AG10803 (cell line): ENCODE data around the gene SHF.

ENCODE experiments used
- DNase-seq: peaks from one replicate; pipeline ENCODE4 v3.0.0; 2010; ENCODE audit warnings: low read depth
- H3K4me3 ChIP-seq: 2 replicates; pipeline ENCODE4 v1.5.1; 2011; ENCODE audit warnings: mild to moderate bottlenecking, low read length, control low read depth
- CTCF ChIP-seq: conservative IDR thresholded peaks from 2 replicates; pipeline ENCODE4 v1.5.1; 2011; ENCODE audit warnings: mild to moderate bottlenecking, low read length, control low read depth, inconsistent platforms

Gene SHF

GRCh38 chr15:45225506-45226273 lies 37.9 kb upstream of the SHF start:
- H3K4me3 ChIP-seq = no peak overlapping the region
- DNase-seq = no peak
- no peak for TF ChIP-seq CTCF

GRCh38 chr15:45224621-45225217 lies 37.0 kb upstream of the SHF start:
- DNase-seq = no peak
- H3K4me3 ChIP-seq = no peak overlapping the region
- no peak for TF ChIP-seq CTCF

DNA sequence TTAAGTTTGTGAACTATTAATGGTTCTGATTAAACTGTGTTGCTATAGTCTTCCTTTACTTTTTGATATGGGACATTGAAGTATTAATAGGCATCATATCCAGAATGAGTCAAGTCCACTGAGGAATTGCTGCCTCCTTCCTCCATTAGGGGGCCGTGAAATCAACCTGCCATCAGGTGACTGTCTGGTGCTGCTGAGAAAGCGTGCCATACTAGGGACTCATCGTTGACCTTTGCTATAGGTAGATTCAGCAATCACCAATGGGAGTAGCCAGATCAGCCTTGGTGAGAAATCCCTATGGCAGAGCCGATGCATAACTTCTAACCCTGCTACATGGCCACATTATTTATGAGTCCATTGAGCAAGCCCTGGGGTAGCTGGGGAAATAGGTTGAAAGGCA lies 34.2 kb upstream of the SHF start:
- TF ChIP-seq CTCF = no peak
- no peak for DNase-seq
- no peak overlapping the region for H3K4me3 ChIP-seq

DNA sequence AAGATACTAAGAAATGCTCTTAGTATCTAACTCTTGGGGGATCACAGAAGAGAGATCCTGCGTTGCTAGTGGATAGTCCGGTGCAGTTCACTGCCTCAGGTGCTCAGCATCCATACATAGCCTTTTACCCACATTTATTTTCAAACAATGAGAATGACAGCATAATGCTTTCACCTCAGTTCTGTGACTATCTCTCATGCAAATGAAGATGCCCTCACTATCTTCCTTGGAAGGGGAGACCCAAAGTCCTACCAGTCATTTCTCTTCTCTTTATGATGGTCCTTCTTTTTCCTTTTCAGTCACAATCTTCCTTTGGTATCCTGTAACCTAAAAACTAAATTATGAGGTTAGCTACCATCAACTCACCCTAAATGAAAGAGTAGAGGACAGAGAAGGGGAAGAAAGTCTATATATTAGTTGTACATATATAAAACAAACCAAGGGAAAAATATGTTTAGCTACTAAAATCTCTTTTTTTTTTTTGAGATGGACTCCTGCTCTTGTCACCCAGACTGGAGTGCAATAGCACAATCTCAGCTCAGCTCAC lies 33.4 kb upstream of the SHF start:
- no peak for DNase-seq
- no peak for TF ChIP-seq CTCF

GRCh38 chr15:45212493-45212892 lies 24.7 kb upstream of the SHF start:
- TF ChIP-seq CTCF = no peak
- no peak overlapping the region for H3K4me3 ChIP-seq
- no peak for DNase-seq

More for the DNA sequence above, 33.4 kb upstream of the SHF start:
- H3K4me3 ChIP-seq = no peak overlapping the region

GRCh38 chr15:45205192-45205591 lies 17.4 kb upstream of the SHF start:
- no peak overlapping the region for H3K4me3 ChIP-seq
- peak; percentile 82 for TF ChIP-seq CTCF
- DNase-seq = peak; percentile 62

DNA sequence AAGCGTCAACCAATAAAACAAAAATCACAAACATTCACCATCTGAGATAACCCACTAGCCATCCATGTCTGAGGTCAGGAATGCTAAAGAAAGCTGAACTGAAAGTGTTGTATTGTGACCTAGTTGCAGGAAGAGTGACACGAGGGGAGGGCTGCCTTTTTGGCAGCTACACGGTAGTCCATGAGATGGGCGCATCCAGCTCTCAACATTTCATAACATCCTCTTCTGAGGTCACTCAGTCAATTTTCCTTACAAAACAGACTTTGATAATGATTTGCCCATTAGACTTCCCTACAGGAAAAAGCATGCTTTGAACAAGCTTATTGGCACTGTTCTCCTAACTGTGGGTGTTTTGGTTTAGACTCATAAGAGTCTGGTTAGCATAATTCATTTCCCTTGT lies 15.4 kb upstream of the SHF start:
- TF ChIP-seq CTCF = no peak
- DNase-seq = no peak

More for the DNA sequence above, 15.4 kb upstream of the SHF start:
- no peak overlapping the region for H3K4me3 ChIP-seq
